SW480 (cell line): Measurements from ENCODE around the gene GRIK5.

Experiments
- DNase-seq: peaks from one replicate; pipeline ENCODE4 v3.0.0-alpha.2; 2016; ENCODE audit warnings: low spot score

Gene GRIK5

GRCh38 chr19:41988947-41989346 lies 81.1 kb downstream of the GRIK5 start:
- no peak for DNase-seq

- DNase-seq: no peak
These were observed 82.7 kb downstream of the GRIK5 start for GRCh38 chr19:41987141-41987860.

DNA sequence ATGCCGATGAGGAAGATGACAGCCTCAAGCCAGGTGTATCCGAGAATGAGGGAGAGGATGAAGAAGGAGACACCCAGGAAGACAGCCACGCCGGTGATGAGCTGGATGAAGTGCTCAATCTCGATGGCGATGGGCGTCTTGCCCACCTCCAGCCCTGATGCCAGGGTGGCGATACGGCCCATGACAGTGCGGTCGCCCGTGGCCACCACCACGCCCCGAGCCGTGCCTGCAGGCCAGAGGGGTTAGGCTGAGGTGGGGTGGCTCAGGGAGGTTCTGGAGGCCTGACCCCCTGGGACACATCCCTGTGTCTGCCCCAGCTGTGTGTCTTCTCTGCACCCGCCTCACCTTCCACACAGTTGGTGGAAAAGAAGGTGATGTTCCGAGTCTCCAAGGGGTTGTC lies 85.0 kb downstream of the GRIK5 start:
- no peak for DNase-seq

DNA sequence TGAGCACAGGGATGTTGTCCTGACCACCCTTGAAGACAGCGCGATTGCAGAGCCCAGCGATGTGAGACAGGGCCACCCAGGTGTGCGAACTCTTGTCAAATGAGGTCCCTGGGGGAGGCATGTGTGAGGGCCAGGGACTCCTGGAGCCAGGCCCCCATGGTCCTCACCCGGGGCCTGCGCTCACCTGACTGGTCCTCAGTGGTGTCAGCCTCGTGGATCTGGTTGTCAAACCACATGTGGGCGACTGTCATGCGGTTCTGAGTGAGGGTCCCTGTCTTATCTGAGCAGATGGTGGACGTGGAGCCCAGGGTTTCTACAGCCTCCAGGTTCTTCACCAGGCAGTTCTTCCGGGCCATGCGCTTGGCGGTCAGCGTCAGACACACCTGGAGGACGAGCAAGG lies 88.3 kb downstream of the GRIK5 start:
- no peak for DNase-seq

GRCh38 chr19:41978470-41978869 lies 91.5 kb downstream of the GRIK5 start:
- no peak for DNase-seq

GRCh38 chr19:41977916-41978315 lies 92.1 kb downstream of the GRIK5 start:
- no peak for DNase-seq

- DNase-seq: no peak
These were observed 95.4 kb downstream of the GRIK5 start for GRCh38 chr19:41974652-41975051.

GRCh38 chr19:41971363-41971762 lies 98.6 kb downstream of the GRIK5 start:
- DNase-seq: no peak

DNA sequence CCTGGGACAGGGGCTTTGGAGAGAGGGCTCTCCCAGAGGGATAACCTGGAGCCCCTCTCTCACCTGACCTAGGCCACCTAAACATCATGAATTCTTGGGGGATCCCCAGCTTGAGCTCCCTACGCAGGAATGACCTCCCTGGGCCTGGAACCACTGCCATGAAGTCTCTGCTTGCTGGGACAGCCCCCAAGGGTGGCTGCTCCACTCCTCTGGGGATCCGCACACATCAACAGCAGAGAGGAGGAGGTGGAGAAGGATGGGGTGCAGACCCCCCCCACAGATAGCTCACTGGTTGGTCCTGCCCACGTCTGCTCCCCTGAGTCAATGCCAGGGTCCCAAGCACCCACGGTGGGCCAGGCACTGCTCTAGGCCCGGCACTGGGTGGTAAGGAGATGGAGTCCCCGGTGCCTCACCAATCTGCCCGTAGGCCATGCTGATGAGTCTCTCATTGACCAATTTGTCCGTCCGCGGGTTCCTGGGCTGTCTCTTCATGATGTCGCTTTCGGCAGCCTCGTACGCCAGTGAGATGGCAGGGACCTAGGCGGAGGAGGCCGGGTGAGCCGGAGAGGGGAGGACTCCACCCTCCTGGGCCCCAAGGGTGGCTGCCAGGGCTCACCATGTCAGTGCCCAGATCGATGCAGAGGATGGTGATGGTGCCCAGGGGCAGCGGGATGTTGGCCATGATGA lies 100.1 kb downstream of the GRIK5 start:
- no peak for DNase-seq

- no peak for DNase-seq
These were observed 101.0 kb downstream of the GRIK5 start for GRCh38 chr19:41968751-41969595.

- no peak for DNase-seq
These were observed 102.8 kb downstream of the GRIK5 start for GRCh38 chr19:41967054-41967783.

GRCh38 chr19:41965106-41965505 lies 104.9 kb downstream of the GRIK5 start:
- DNase-seq: no peak

GRCh38 chr19:41960973-41961372 lies 109.0 kb downstream of the GRIK5 start:
- no peak for DNase-seq

- DNase-seq: peak; percentile 97
These were observed 110.7 kb downstream of the GRIK5 start, which contains the start of gene RABAC1 for GRCh38 chr19:41959056-41960053. RABAC1 (minus strand) TSS chr19:41959321; CDS start chr19:41959292, 29 bp downstream.

- peak; percentile 77 for DNase-seq
These were observed 111.5 kb downstream of the GRIK5 start for GRCh38 chr19:41958367-41959055.

DNA sequence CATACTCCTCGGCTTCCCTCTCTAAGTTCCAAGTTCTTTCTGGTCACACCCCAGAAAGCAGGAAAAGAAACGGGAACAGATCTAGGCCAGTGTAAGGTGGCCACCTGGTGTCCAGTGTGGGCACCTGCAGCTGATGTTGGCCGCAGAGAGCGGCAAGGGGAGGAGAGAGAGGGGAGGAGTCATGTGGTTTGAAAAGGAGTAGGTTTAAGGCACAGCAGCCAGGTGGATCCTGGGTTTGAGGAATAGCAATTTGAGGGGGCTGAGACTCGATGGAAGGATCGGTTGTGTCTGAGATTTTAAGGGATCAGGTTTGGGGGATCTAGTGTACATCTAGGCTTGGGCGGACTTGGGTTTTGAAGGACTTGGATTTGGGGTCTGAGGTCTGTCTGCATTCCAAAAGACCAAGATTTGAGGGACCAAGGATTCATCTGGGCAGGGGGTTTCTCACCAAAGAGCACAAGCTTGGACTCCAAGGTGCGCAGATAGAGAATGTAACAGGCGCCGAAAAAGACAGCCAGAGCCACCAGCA lies 112.1 kb downstream of the GRIK5 start:
- peak; percentile 92 for DNase-seq

GRCh38 chr19:41957161-41957837 lies 112.7 kb downstream of the GRIK5 start:
- DNase-seq: no peak

- DNase-seq: no peak
These were observed 113.4 kb downstream of the GRIK5 start for GRCh38 chr19:41956621-41957020.

DNA sequence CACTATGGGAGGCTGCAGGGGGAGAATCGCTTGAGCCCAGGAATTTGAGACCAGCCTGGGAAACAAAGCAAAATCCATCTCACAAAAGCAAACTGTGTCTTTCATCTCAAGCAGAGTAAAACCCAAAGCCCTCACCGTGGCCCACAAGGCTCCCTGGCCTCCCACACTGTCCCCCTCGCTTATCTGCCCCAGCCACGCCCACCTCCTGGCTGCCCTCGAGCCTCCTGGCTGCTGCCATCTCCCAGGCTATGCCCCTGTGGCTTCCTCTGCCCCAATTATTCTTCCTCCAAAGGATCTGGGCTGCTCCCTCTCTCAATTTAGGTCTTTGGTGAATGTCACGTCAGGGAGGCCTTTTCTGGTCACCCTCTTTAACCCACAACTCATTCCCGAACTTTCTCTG lies 114.5 kb downstream of the GRIK5 start:
- no peak for DNase-seq
